ENCODE results near the gene CCDC85B.

The CCDC85B gene

GRCh38 chr11:65864706-65865471, 25.6 kb upstream of the CCDC85B start:
- Histone ChIP-seq H3K27ac (ENCODE audit: low read depth, low read length) (no peak overlapping the region), H3K36me3 (ENCODE audit: control insufficient read depth, insufficient read depth, low read length) (peaks cover 51% of the 10 kb centered on the region), H3K9me3 (ENCODE audit: control insufficient read depth, insufficient read depth, low read length) (no peaks in the 10 kb centered on the region), H3K27me3 (ENCODE audit: control insufficient read depth, insufficient read depth, low read length) (no peaks in the 10 kb centered on the region), H3K4me1 (ENCODE audit: control insufficient read depth, insufficient read depth, low read length) (0 out of 2 replicates have a peak, but pooled peaks cover 4% of the 10 kb centered on the region), H3K9ac (ENCODE audit: low read depth, low read length) (no peak overlapping the region), H3K4me3 (ENCODE audit: low read depth, low read length) (no peak overlapping the region)

- Histone ChIP-seq H3K27me3 (ENCODE audit: control insufficient read depth, insufficient read depth, low read length) (no peaks in the 10 kb centered on the region), H3K4me3 (ENCODE audit: low read depth, low read length) (no peak overlapping the region), H3K36me3 (ENCODE audit: control insufficient read depth, insufficient read depth, low read length) (peaks cover 51% of the 10 kb centered on the region), H3K27ac (ENCODE audit: low read depth, low read length) (no peak overlapping the region), H3K4me1 (ENCODE audit: control insufficient read depth, insufficient read depth, low read length) (0 out of 2 replicates have a peak, but pooled peaks cover 4% of the 10 kb centered on the region), H3K9ac (ENCODE audit: low read depth, low read length) (no peak overlapping the region), H3K9me3 (ENCODE audit: control insufficient read depth, insufficient read depth, low read length) (no peaks in the 10 kb centered on the region)
These were observed 24.8 kb upstream of the CCDC85B start for GRCh38 chr11:65865550-65866172.

- Histone ChIP-seq H3K27ac (ENCODE audit: low read depth, low read length) (no peak overlapping the region), H3K36me3 (ENCODE audit: control insufficient read depth, insufficient read depth, low read length) (peaks cover 51% of the 10 kb centered on the region), H3K4me1 (ENCODE audit: control insufficient read depth, insufficient read depth, low read length) (0 out of 2 replicates have a peak, but pooled peaks cover 4% of the 10 kb centered on the region), H3K9me3 (ENCODE audit: control insufficient read depth, insufficient read depth, low read length) (no peaks in the 10 kb centered on the region), H3K9ac (ENCODE audit: low read depth, low read length) (no peak overlapping the region), H3K4me3 (ENCODE audit: low read depth, low read length) (no peak overlapping the region), H3K27me3 (ENCODE audit: control insufficient read depth, insufficient read depth, low read length) (no peaks in the 10 kb centered on the region; the same call in 1 of the 2 replicates)
These were observed 23.8 kb upstream of the CCDC85B start for GRCh38 chr11:65866509-65867283.

GRCh38 chr11:65867284-65868071, 23.0 kb upstream of the CCDC85B start:
- no peaks in the 10 kb centered on the region; the same call in 1 of the 2 replicates for H3K27me3 ChIP-seq (ENCODE audit: control insufficient read depth, insufficient read depth, low read length)
- no peaks in the 10 kb centered on the region for H3K9me3 ChIP-seq (ENCODE audit: control insufficient read depth, insufficient read depth, low read length)
- 0 out of 2 replicates have a peak, but pooled peaks cover 4% of the 10 kb centered on the region for H3K4me1 ChIP-seq (ENCODE audit: control insufficient read depth, insufficient read depth, low read length)
- H3K4me3 ChIP-seq (ENCODE audit: low read depth, low read length) = peak overlapping the region; percentile 57
- H3K36me3 ChIP-seq (ENCODE audit: control insufficient read depth, insufficient read depth, low read length) = peaks cover 46% of the 10 kb centered on the region
- no peak overlapping the region for H3K27ac ChIP-seq (ENCODE audit: low read depth, low read length)
- no peak overlapping the region for H3K9ac ChIP-seq (ENCODE audit: low read depth, low read length)

GRCh38 chr11:65868076-65868667, 22.3 kb upstream of the CCDC85B start:
- Histone ChIP-seq H3K36me3 (ENCODE audit: control insufficient read depth, insufficient read depth, low read length) (peaks cover 40% of the 10 kb centered on the region), H3K27ac (ENCODE audit: low read depth, low read length) (no peak overlapping the region), H3K27me3 (ENCODE audit: control insufficient read depth, insufficient read depth, low read length) (no peaks in the 10 kb centered on the region; the same call in 1 of the 2 replicates), H3K9ac (ENCODE audit: low read depth, low read length) (no peak overlapping the region), H3K9me3 (ENCODE audit: control insufficient read depth, insufficient read depth, low read length) (no peaks in the 10 kb centered on the region), H3K4me1 (ENCODE audit: control insufficient read depth, insufficient read depth, low read length) (0 out of 2 replicates have a peak, but pooled peaks cover 4% of the 10 kb centered on the region), H3K4me3 (ENCODE audit: low read depth, low read length) (peak overlapping the region; percentile 57)

- Histone ChIP-seq H3K36me3 (ENCODE audit: control insufficient read depth, insufficient read depth, low read length) (peaks cover 33% of the 10 kb centered on the region), H3K4me1 (ENCODE audit: control insufficient read depth, insufficient read depth, low read length) (0 out of 2 replicates have a peak, but pooled peaks cover 4% of the 10 kb centered on the region), H3K27ac (ENCODE audit: low read depth, low read length) (no peak overlapping the region)
These were observed 21.6 kb upstream of the CCDC85B start for GRCh38 chr11:65868907-65869306.

GRCh38 chr11:65869643-65870306, 20.7 kb upstream of the CCDC85B start:
- Histone ChIP-seq H3K27ac (ENCODE audit: low read depth, low read length) (no peak overlapping the region), H3K27me3 (ENCODE audit: control insufficient read depth, insufficient read depth, low read length) (no peaks in the 10 kb centered on the region; the same call in 1 of the 2 replicates), H3K9ac (ENCODE audit: low read depth, low read length) (no peak overlapping the region), H3K36me3 (ENCODE audit: control insufficient read depth, insufficient read depth, low read length) (peaks cover 24% of the 10 kb centered on the region), H3K4me3 (ENCODE audit: low read depth, low read length) (no peak overlapping the region), H3K4me1 (ENCODE audit: control insufficient read depth, insufficient read depth, low read length) (0 out of 2 replicates have a peak, but pooled peaks cover 4% of the 10 kb centered on the region), H3K9me3 (ENCODE audit: control insufficient read depth, insufficient read depth, low read length) (no peaks in the 10 kb centered on the region)

More at GRCh38 chr11:65868907-65869306, 21.6 kb upstream of the CCDC85B start:
- H3K9me3 ChIP-seq (ENCODE audit: control insufficient read depth, insufficient read depth, low read length) = no peaks in the 10 kb centered on the region
- H3K27me3 ChIP-seq (ENCODE audit: control insufficient read depth, insufficient read depth, low read length) = no peaks in the 10 kb centered on the region; the same call in 1 of the 2 replicates
- H3K9ac ChIP-seq (ENCODE audit: low read depth, low read length) = no peak overlapping the region
- H3K4me3 ChIP-seq (ENCODE audit: low read depth, low read length) = no peak overlapping the region

- no peak overlapping the region for H3K4me3 ChIP-seq (ENCODE audit: low read depth, low read length)
- no peaks in the 10 kb centered on the region; the same call in 1 of the 2 replicates for H3K27me3 ChIP-seq (ENCODE audit: control insufficient read depth, insufficient read depth, low read length)
- peaks cover 19% of the 10 kb centered on the region for H3K36me3 ChIP-seq (ENCODE audit: control insufficient read depth, insufficient read depth, low read length)
- H3K4me1 ChIP-seq (ENCODE audit: control insufficient read depth, insufficient read depth, low read length) = 0 out of 2 replicates have a peak, but pooled peaks cover 4% of the 10 kb centered on the region
- H3K27ac ChIP-seq (ENCODE audit: low read depth, low read length) = no peak overlapping the region
- H3K9me3 ChIP-seq (ENCODE audit: control insufficient read depth, insufficient read depth, low read length) = no peaks in the 10 kb centered on the region
- no peak overlapping the region for H3K9ac ChIP-seq (ENCODE audit: low read depth, low read length)
These were observed 20.2 kb upstream of the CCDC85B start for GRCh38 chr11:65870307-65870658.

GRCh38 chr11:65870706-65871681, 19.5 kb upstream of the CCDC85B start:
- no peaks in the 10 kb centered on the region; the same call in 1 of the 2 replicates for H3K27me3 ChIP-seq (ENCODE audit: control insufficient read depth, insufficient read depth, low read length)
- H3K4me3 ChIP-seq (ENCODE audit: low read depth, low read length) = no peak overlapping the region
- peaks cover 12% of the 10 kb centered on the region; the same call in 1 of the 2 replicates for H3K36me3 ChIP-seq (ENCODE audit: control insufficient read depth, insufficient read depth, low read length)
- H3K9me3 ChIP-seq (ENCODE audit: control insufficient read depth, insufficient read depth, low read length) = no peaks in the 10 kb centered on the region
- 0 out of 2 replicates have a peak, but pooled peaks cover 4% of the 10 kb centered on the region for H3K4me1 ChIP-seq (ENCODE audit: control insufficient read depth, insufficient read depth, low read length)
- H3K9ac ChIP-seq (ENCODE audit: low read depth, low read length) = no peak overlapping the region
- no peak overlapping the region for H3K27ac ChIP-seq (ENCODE audit: low read depth, low read length)

Data from HUES48 (cell line).